ENCODE results near the gene LOXL1.

Gene LOXL1

GRCh38 chr15:73908822-73909122 is 17.5 kb upstream of the LOXL1 start:
- no peak for DNase-seq (ENCODE audit: insufficient read length, low spot score)
- no peak for FAIRE-seq
- no peak for TF ChIP-seq CTCF (IDR thresholded peaks at IDR 0.05; ENCODE audit: insufficient read depth, missing control alignments)

- TF ChIP-seq CTCF (IDR thresholded peaks at IDR 0.05; ENCODE audit: insufficient read depth, missing control alignments): no peak
- FAIRE-seq: no peak
- DNase-seq (ENCODE audit: insufficient read length, low spot score): no peak
Observed at GRCh38 chr15:73909651-73910050, 16.6 kb upstream of the LOXL1 start.

GRCh38 chr15:73910522-73911303 is 15.5 kb upstream of the LOXL1 start:
- FAIRE-seq (no peak), DNase-seq (ENCODE audit: insufficient read length, low spot score) (no peak)
- no peak for TF ChIP-seq CTCF (IDR thresholded peaks at IDR 0.05; ENCODE audit: insufficient read depth, missing control alignments)

- no peak for FAIRE-seq
- no peak for DNase-seq (ENCODE audit: insufficient read length, low spot score)
- TF ChIP-seq CTCF (IDR thresholded peaks at IDR 0.05; ENCODE audit: insufficient read depth, missing control alignments): no peak
Observed at GRCh38 chr15:73912030-73912596, 14.1 kb upstream of the LOXL1 start.

- FAIRE-seq: no peak
- no peak for DNase-seq (ENCODE audit: insufficient read length, low spot score)
- no peak for TF ChIP-seq CTCF (IDR thresholded peaks at IDR 0.05; ENCODE audit: insufficient read depth, missing control alignments)
Observed at GRCh38 chr15:73914145-73914544, 12.1 kb upstream of the LOXL1 start.

- FAIRE-seq (no peak), DNase-seq (ENCODE audit: insufficient read length, low spot score) (no peak)
- no peak for TF ChIP-seq CTCF (IDR thresholded peaks at IDR 0.05; ENCODE audit: insufficient read depth, missing control alignments)
Observed at GRCh38 chr15:73915082-73915481, 11.2 kb upstream of the LOXL1 start.

- DNase-seq (ENCODE audit: insufficient read length, low spot score) (no peak), FAIRE-seq (no peak)
- TF ChIP-seq CTCF (IDR thresholded peaks at IDR 0.05; ENCODE audit: insufficient read depth, missing control alignments): no peak
Observed at GRCh38 chr15:73918784-73919183, 7.5 kb upstream of the LOXL1 start.
